Measurements from ENCODE around the gene MORC4.

GRCh38 chrX:106952988-106953387, 47.0 kb downstream of the MORC4 start:
- TF ChIP-seq POLR2A (IDR thresholded peaks at IDR 0.05; ENCODE audit: low read length) = no peak
- no peak for TF ChIP-seq GATA1 (IDR thresholded peaks at IDR 0.05; ENCODE audit: low read depth, low read length)
